ENCODE results near the gene CCL28. TPM values are rescaled to one million over a fixed set of nuclear protein-coding genes. Genes with fewer than 3 reads are reported as not detected.

The CCL28 gene
- total and polyA plus RNA-seq, 10 of the 15 experiments (the other 5 are each of a cell fraction or from before 2014, with no cell fraction given), result 1.5 to 7.5 (median 4.4) TPM

DNA sequence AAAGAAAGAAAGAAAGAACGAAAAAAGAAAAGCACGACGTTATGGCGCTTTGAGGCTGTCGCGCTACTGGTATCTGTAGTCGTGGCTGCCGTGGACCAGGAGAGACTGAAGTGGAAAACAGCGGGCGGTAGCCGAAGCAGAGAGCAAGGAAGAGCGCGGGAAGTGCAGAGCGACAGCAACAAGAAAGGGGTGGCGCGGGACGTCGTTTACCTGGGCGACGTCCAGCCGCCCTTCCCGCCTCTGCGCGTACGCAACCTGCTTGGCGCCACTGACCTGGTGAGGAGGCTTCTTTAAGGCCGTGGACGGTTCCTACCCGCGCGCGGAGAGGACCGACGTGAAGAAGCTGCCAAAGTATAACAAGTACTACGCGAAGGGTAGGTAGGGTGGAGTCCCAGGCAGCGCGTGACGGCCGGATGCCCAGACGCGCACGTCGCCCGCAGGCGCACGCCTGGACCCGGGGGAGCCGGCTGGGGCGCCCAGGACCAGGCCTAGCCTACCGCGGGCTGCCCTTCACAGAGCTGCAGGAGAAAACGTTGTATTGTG lies 15.4 kb downstream of the CCL28 start (continued):
- TF ChIP-seq RBBP5 (conservative IDR thresholded peaks at IDR 0.05), result no peak
- TF ChIP-seq HDAC6 (IDR thresholded peaks at IDR 0.05; ENCODE audit: unreplicated experiment), result peak; percentile 97
- no peak for TF ChIP-seq WRNIP1 (IDR thresholded peaks at IDR 0.05; ENCODE audit: borderline replicate concordance, low read depth, low read length)
- TF ChIP-seq, protein P1, sequence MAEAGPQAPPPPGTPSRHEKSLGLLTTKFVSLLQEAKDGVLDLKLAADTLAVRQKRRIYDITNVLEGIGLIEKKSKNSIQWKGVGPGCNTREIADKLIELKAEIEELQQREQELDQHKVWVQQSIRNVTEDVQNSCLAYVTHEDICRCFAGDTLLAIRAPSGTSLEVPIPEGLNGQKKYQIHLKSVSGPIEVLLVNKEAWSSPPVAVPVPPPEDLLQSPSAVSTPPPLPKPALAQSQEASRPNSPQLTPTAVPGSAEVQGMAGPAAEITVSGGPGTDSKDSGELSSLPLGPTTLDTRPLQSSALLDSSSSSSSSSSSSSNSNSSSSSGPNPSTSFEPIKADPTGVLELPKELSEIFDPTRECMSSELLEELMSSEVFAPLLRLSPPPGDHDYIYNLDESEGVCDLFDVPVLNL (IDR thresholded peaks at IDR 0.05; ENCODE audit: low read depth, low read length), result no peak
- TF ChIP-seq ZNF687 (IDR thresholded peaks at IDR 0.05), result no peak
- no peak for TF ChIP-seq ATF7 (IDR thresholded peaks at IDR 0.05; ENCODE audit: low read depth)
- TF ChIP-seq, protein P2, sequence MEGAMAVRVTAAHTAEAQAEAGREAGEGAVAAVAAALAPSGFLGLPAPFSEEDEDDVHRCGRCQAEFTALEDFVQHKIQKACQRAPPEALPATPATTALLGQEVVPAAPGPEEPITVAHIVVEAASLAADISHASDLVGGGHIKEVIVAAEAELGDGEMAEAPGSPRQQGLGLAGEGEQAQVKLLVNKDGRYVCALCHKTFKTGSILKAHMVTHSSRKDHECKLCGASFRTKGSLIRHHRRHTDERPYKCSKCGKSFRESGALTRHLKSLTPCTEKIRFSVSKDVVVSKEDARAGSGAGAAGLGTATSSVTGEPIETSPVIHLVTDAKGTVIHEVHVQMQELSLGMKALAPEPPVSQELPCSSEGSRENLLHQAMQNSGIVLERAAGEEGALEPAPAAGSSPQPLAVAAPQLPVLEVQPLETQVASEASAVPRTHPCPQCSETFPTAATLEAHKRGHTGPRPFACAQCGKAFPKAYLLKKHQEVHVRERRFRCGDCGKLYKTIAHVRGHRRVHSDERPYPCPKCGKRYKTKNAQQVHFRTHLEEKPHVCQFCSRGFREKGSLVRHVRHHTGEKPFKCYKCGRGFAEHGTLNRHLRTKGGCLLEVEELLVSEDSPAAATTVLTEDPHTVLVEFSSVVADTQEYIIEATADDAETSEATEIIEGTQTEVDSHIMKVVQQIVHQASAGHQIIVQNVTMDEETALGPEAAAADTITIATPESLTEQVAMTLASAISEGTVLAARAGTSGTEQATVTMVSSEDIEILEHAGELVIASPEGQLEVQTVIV (IDR thresholded peaks at IDR 0.05; ENCODE audit: borderline replicate concordance, partially characterized antibody), result peak; percentile 73
- no peak for TF ChIP-seq PAX8 (IDR thresholded peaks at IDR 0.05)
- TF ChIP-seq BHLHE40 (IDR thresholded peaks at IDR 0.05; ENCODE audit: borderline replicate concordance in 1 of 2, low read depth in 2 of 2, low read length in 1 of 2), result peak; percentile 71 to 84; a peak in 3 of 4 replicates
- no peak for TF ChIP-seq NR2C1 (IDR thresholded peaks at IDR 0.05)
- TF ChIP-seq BMI1 (IDR thresholded peaks at IDR 0.05; ENCODE audit: borderline replicate concordance), result no peak
- TF ChIP-seq RB1 (IDR thresholded peaks at IDR 0.05; ENCODE audit: borderline replicate concordance), result 0 out of 2 replicates have a peak, but pooled peaks have one; percentile 51
- TF ChIP-seq NR2F1 (conservative IDR thresholded peaks at IDR 0.05), result no peak
- peak; percentile 68 for TF ChIP-seq POLR2A (IDR thresholded peaks at IDR 0.05; ENCODE audit: low read depth, low read length)
- TF ChIP-seq CREM (IDR thresholded peaks at IDR 0.05; ENCODE audit: low read depth), result peak; percentile 43; the same call in 1 of the 2 replicates
- no peak for TF ChIP-seq ZNF207 (IDR thresholded peaks at IDR 0.05; ENCODE audit: borderline replicate concordance)
- TF ChIP-seq MTA3 (IDR thresholded peaks at IDR 0.05; ENCODE audit: borderline replicate concordance, low read length), result no peak
- TF ChIP-seq, protein P3, sequence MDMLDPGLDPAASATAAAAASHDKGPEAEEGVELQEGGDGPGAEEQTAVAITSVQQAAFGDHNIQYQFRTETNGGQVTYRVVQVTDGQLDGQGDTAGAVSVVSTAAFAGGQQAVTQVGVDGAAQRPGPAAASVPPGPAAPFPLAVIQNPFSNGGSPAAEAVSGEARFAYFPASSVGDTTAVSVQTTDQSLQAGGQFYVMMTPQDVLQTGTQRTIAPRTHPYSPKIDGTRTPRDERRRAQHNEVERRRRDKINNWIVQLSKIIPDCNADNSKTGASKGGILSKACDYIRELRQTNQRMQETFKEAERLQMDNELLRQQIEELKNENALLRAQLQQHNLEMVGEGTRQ (IDR thresholded peaks at IDR 0.05; ENCODE audit: borderline replicate concordance, low read depth, low read length), result no peak
- TF ChIP-seq MEF2A (IDR thresholded peaks at IDR 0.05; ENCODE audit: insufficient read depth, low read depth, low read length), result no peak
- TF ChIP-seq RELA (IDR thresholded peaks at IDR 0.05; ENCODE audit: borderline replicate concordance, partially characterized antibody), result no peak
- no peak for TF ChIP-seq IRF4 (IDR thresholded peaks at IDR 0.05; ENCODE audit: low read depth, low read length)
- TF ChIP-seq CREB1 (IDR thresholded peaks at IDR 0.05; ENCODE audit: low read depth), result 0 out of 2 replicates have a peak, but pooled peaks have one; percentile 9
- no peak for TF ChIP-seq ZZZ3 (IDR thresholded peaks at IDR 0.05; ENCODE audit: control insufficient read depth, insufficient read length, low read depth)
- no peak for TF ChIP-seq SPI1 (IDR thresholded peaks at IDR 0.05; ENCODE audit: borderline replicate concordance, insufficient read depth, low read depth, low read length)
